OCI-LY7 (cell line): ENCODE results near the gene DFFB.

Source experiments
- EZH2phosphoT487 ChIP-seq: fragments of 200-600 bp; sonication (generic); IDR thresholded peaks from 2 replicates; pipeline ENCODE4 v1.6.1; 2018; ENCODE audit warnings: low read depth, borderline replicate concordance, mild to moderate bottlenecking, mixed run types, antibody characterized with exemption, low read length, moderate library complexity, mixed read lengths
- TF ChIP-seq, protein P1 (sequence below): fragments of 200-600 bp; sonication (generic); conservative IDR thresholded peaks from 2 replicates; pipeline ENCODE4 v1.5.1; 2014; ENCODE audit warnings: mild to moderate bottlenecking, antibody characterized with exemption, low read length, moderate library complexity, mixed read lengths

DNA sequence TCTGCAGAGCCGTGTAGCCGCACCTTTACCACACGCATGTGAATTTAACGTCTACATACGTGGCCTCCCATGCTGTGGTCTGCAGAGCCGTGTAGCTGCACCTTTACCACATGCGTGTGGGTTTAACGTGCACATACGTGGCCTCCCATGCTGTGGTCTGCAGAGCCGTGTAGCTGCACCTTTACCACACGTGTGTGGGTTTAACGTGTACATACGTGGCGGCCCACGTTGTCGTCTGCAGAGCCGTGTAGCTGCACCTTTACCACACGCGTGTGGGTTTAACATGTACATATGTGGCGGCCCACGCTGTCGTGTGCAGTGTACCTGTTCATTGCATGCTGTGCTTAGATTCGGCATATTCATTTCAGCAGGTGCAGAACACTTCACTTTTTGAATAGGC lies 17.5 kb downstream of the DFFB start:
- TF ChIP-seq, protein P1, sequence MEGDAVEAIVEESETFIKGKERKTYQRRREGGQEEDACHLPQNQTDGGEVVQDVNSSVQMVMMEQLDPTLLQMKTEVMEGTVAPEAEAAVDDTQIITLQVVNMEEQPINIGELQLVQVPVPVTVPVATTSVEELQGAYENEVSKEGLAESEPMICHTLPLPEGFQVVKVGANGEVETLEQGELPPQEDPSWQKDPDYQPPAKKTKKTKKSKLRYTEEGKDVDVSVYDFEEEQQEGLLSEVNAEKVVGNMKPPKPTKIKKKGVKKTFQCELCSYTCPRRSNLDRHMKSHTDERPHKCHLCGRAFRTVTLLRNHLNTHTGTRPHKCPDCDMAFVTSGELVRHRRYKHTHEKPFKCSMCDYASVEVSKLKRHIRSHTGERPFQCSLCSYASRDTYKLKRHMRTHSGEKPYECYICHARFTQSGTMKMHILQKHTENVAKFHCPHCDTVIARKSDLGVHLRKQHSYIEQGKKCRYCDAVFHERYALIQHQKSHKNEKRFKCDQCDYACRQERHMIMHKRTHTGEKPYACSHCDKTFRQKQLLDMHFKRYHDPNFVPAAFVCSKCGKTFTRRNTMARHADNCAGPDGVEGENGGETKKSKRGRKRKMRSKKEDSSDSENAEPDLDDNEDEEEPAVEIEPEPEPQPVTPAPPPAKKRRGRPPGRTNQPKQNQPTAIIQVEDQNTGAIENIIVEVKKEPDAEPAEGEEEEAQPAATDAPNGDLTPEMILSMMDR, result no peak
- TF ChIP-seq EZH2phosphoT487, result no peak
